Measurements from ENCODE around the gene FGFR3.

FGFR3 gene

GRCh38 chr4:1793940-1794808 is 1.1 kb downstream of the FGFR3 start:
- TF ChIP-seq CTCF (IDR thresholded peaks at IDR 0.05) = no peak

- TF ChIP-seq CTCF (IDR thresholded peaks at IDR 0.05) = no peak
Measured at GRCh38 chr4:1794809-1795298, 1.8 kb downstream of the FGFR3 start.

GRCh38 chr4:1795299-1796195 is 2.5 kb downstream of the FGFR3 start:
- TF ChIP-seq CTCF (IDR thresholded peaks at IDR 0.05) = no peak

GRCh38 chr4:1796486-1797204 is 3.6 kb downstream of the FGFR3 start:
- TF ChIP-seq CTCF (IDR thresholded peaks at IDR 0.05) = no peak

GRCh38 chr4:1797298-1797860 is 4.3 kb downstream of the FGFR3 start:
- TF ChIP-seq CTCF (IDR thresholded peaks at IDR 0.05) = no peak

GRCh38 chr4:1797861-1798579 is 4.9 kb downstream of the FGFR3 start:
- TF ChIP-seq CTCF (IDR thresholded peaks at IDR 0.05) = no peak

Measured in LNCAP (cell line).